ENCODE measurements around the gene NPB.

Gene NPB

GRCh38 chr17:81865733-81866439 lies 36.2 kb upstream of the NPB start:
- TF ChIP-seq SIN3A (IDR thresholded peaks at IDR 0.05; ENCODE audit: borderline replicate concordance, insufficient read depth, low read length) = 0 out of 2 replicates have a peak, but pooled peaks have one; percentile 16
- TF ChIP-seq REST (IDR thresholded peaks at IDR 0.05; ENCODE audit: insufficient read depth in 1 of 2, low read depth in 2 of 2, low read length in 2 of 2) = no peak

- TF ChIP-seq POLR2AphosphoS5 (IDR thresholded peaks at IDR 0.05; ENCODE audit: low read depth, low read length) (peak; percentile 87; the same call in 1 of the 2 replicates), SIN3A (IDR thresholded peaks at IDR 0.05; ENCODE audit: borderline replicate concordance, insufficient read depth, low read length) (0 out of 2 replicates have a peak, but pooled peaks have one; percentile 9), TAF1 (IDR thresholded peaks at IDR 0.05; ENCODE audit: borderline replicate concordance, insufficient read depth, low read length) (no peak)
Measured at GRCh38 chr17:81866440-81867169, 35.4 kb upstream of the NPB start.

- TF ChIP-seq FOXP2 (optimal IDR thresholded peaks at IDR 0.05; ENCODE audit: borderline replicate concordance, extremely low read depth, extremely low read length, insufficient read depth) = no peak
- TF ChIP-seq POLR2AphosphoS5 (IDR thresholded peaks at IDR 0.05; ENCODE audit: low read depth, low read length) = peak; percentile 77
- TF ChIP-seq REST (IDR thresholded peaks at IDR 0.05; ENCODE audit: insufficient read depth in 1 of 2, low read depth in 2 of 2, low read length in 2 of 2) = 0 out of 4 replicates have a peak, but pooled peaks of 1 of the 2 experiments have one; percentile 18
- peak; percentile 70; the same call in 1 of the 2 replicates for TF ChIP-seq TAF1 (IDR thresholded peaks at IDR 0.05; ENCODE audit: borderline replicate concordance, insufficient read depth, low read length)
- 0 out of 2 replicates have a peak, but pooled peaks have one; percentile 77 for TF ChIP-seq SIN3A (IDR thresholded peaks at IDR 0.05; ENCODE audit: borderline replicate concordance, insufficient read depth, low read length)
Measured at GRCh38 chr17:81867170-81867990, 34.7 kb upstream of the NPB start.

GRCh38 chr17:81867991-81868673 lies 33.9 kb upstream of the NPB start:
- peak; percentile 17 for TF ChIP-seq POLR2AphosphoS5 (IDR thresholded peaks at IDR 0.05; ENCODE audit: low read depth, low read length)
- TF ChIP-seq REST (IDR thresholded peaks at IDR 0.05; ENCODE audit: insufficient read depth in 1 of 2, low read depth in 2 of 2, low read length in 2 of 2) = no peak
- peak; percentile 39; the same call in 1 of the 2 replicates for TF ChIP-seq SIN3A (IDR thresholded peaks at IDR 0.05; ENCODE audit: borderline replicate concordance, insufficient read depth, low read length)

GRCh38 chr17:81868674-81869220 lies 33.3 kb upstream of the NPB start:
- TF ChIP-seq POLR2AphosphoS5 (IDR thresholded peaks at IDR 0.05; ENCODE audit: low read depth, low read length) (peak; percentile 57; the same call in 1 of the 2 replicates), SIN3A (IDR thresholded peaks at IDR 0.05; ENCODE audit: borderline replicate concordance, insufficient read depth, low read length) (no peak; the same call in 1 of the 2 replicates)
